Measurements from ENCODE around the gene CCT3.

The CCT3 gene

GRCh38 chr1:156276532-156276931, 61.6 kb downstream of the CCT3 start:
- DNase-seq = no peak

- DNase-seq = no peak
These were observed 67.8 kb downstream of the CCT3 start for GRCh38 chr1:156270314-156270713.

DNA sequence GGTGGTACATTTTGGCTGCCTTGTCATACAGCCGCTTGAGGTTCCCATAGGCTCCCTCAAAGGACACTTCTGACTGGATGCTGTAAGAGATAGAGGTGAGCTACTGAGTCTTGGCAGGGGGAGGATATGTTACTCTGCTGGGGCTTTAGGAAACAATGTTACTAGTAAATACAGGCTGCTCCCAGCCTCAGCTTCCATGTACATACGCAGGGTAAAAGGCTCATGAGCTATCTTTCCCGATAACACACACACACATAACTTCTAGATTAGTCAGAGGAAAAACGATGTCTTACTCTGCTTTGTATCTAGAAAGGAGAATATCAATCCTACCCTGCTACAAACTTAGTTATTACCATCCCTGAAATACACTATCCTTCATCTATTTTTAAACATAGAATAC, 69.8 kb downstream of the CCT3 start:
- no peak for DNase-seq

- no peak for DNase-seq
These were observed 72.0 kb downstream of the CCT3 start for GRCh38 chr1:156266051-156266450.

- no peak for DNase-seq
These were observed 74.8 kb downstream of the CCT3 start for GRCh38 chr1:156263288-156263655.

- DNase-seq = no peak
These were observed 75.4 kb downstream of the CCT3 start for GRCh38 chr1:156262461-156263287.

GRCh38 chr1:156260896-156261295, 77.2 kb downstream of the CCT3 start:
- no peak for DNase-seq

GRCh38 chr1:156259805-156260204, 78.3 kb downstream of the CCT3 start:
- DNase-seq = no peak

Measured in NCI-H1436 (cell line).